ENCODE measurements around the gene MLYCD.

The MLYCD gene

DNA sequence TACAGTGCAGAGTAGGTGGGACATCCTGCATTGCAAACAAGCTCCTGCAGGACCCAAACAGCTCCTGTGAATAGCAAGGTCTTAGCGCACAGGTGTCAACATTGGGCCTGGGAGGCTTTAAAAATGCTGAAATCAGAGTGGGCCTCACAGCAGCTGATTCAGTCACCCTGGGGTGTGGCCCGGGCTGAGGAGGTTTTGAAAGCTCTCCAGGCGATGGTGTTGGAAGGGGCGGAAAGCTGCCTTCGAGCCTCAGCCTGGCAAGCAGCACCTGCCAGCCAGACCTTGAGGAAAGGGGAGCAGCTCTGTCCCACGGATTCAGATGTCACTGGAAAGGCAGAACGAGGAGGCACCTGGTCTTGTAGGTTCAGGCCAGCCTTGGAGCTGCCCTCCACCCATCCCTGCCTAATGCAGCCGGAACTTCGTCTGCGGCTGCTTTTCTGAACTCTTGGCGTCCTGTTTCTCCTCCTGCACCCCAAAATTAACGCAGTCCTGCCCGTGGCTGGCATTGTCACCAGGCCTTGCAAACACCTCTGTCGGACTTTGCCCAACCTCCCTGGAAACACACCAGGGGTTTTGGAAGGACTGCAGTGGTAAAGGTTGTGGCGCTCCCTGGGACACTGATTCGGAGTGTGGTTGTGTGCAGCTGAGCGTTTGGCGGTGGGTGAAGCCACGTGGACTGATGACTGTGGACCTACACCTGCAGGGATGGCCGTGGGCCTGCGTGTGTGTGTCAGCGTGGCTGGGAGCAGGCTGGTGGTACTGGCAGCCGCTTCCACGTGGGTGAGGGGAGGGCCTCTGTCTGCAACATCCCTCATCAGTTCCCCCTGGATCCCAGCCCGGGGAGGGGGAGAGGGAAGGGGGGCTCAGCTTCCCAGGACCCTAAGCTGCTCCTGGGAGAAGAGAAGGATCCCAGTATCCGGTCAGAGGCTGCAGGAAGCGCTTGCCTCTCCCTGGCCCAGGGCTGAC, 72.5 kb downstream of the MLYCD start:
- H3K27ac ChIP-seq (ENCODE audit: insufficient read depth in 1 of 2, low read depth in 1 of 2, low read length in 2 of 2, poor library complexity in 1 of 2, severe bottlenecking in 2 of 2): no peak overlapping the region
- peaks cover 3 to 92% (median 20%) of the 10 kb centered on the region in 5 experiments for H3K27me3 ChIP-seq (replicated peaks in 2 of 5; ENCODE audit: control insufficient read depth in 4 of 5, insufficient read depth in 5 of 5, low read length in 4 of 5)
- ChIA-PET CTCF (interaction anchor here (0.7 to 2.0 kb wide), 4 partner anchors 56 to 358 kb away, joined by 3 to 9 read pairs (median 4); no protein-coding TSS in a partner anchor), POLR2A (no interaction called here)
- no peak for DNase-seq
- 80% methylated on average over 23 of the region's 27 CpGs for WGBS (ENCODE audit: insufficient coverage)
- H3K4me3 ChIP-seq (ENCODE audit: control insufficient read depth in 1 of 7, extremely low read depth in 1 of 7, insufficient read depth in 4 of 7, low read depth in 2 of 7, low read length in 6 of 7): no peak overlapping the region
- no peaks in the 10 kb centered on the region for H3K36me3 ChIP-seq (ENCODE audit: control insufficient read depth in 4 of 4, insufficient read depth in 4 of 4, low read length in 3 of 4)
- H3K9me3 ChIP-seq (ENCODE audit: control extremely low read depth in 1 of 5, control insufficient read depth in 4 of 5, insufficient read depth in 2 of 5, low read depth in 1 of 5, low read length in 4 of 5): no peaks in the 10 kb centered on the region
- H3K4me1 ChIP-seq (ENCODE audit: control extremely low read depth in 1 of 4, control insufficient read depth in 4 of 4, insufficient read depth in 4 of 4, low read length in 3 of 4): peaks cover 0 to 4% (median 0%) of the 10 kb centered on the region in 4 experiments

DNA sequence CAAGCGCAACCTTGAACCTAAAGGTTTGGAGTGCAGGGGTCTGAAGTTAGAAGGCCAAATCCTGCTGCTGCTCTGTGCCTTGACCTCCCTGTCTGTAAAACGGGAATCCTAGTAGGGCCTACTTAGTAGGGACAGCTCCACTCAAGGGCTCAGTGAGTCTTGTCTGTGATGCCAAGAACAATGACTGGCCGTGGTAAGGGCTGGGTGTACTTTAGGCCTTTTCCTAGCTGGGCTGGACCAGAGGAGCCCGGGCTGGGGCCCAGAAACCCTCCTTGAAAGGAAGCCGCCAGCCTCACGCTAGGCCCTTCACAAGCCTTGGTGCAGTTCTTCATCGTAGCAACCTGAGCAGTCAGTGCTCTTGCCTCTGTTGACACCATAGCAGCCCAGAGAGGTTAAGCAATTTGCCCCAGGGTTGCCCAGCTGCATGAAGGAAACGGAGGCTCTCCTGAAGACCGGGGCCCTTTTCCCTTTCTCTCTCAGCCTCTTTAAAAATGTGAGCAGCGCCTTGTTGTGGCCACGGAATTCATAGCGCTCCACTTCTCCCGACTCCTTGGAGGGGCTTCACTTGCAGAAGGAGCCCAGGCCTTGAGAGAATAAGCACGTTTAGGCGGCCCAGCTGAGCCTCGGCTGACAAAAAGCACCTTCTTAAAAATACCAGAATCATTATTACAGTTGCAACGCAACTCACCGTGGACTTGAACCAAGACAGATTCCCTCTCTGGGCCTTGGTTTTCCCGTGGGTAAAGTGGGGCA, 73.5 kb downstream of the MLYCD start:
- CTCF ChIA-PET: no interaction called here
- WGBS (ENCODE audit: insufficient coverage): 92% methylated on average over 18 of the region's 19 CpGs
- POLR2A ChIA-PET: no interaction called here

DNA sequence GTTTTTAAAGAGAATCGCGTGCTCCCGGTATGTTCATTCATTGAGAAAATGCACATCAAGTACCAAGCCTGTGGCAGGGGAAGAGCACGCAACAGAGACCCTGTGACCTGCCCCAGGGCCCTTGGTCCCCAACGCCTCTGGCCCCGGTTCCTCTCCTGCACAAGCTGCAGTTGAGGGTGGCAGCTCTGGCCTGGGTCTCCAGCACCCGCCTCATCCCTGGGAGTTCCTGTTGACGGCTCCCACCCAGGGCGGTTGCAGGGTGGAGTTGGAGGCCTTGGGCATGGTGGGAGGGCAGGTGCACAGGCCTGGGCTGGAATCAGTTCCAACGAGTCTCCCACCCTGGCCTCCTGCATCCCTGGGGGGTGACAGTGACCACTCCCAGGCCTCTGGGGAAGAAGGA, 74.2 kb downstream of the MLYCD start:
- 99% methylated on average over 6 of the region's 10 CpGs for WGBS (ENCODE audit: insufficient coverage)
- Histone ChIP-seq H3K36me3 (ENCODE audit: control insufficient read depth in 4 of 4, insufficient read depth in 4 of 4, low read length in 3 of 4) (no peaks in the 10 kb centered on the region), H3K4me3 (ENCODE audit: control insufficient read depth in 1 of 7, extremely low read depth in 1 of 7, insufficient read depth in 4 of 7, low read depth in 2 of 7, low read length in 6 of 7) (no peak overlapping the region), H3K9me3 (ENCODE audit: control extremely low read depth in 1 of 5, control insufficient read depth in 4 of 5, insufficient read depth in 2 of 5, low read depth in 1 of 5, low read length in 4 of 5) (peaks cover 0 to 8% (median 6%) of the 10 kb centered on the region in 5 experiments), H3K27ac (ENCODE audit: insufficient read depth in 1 of 2, low read depth in 1 of 2, low read length in 2 of 2, poor library complexity in 1 of 2, severe bottlenecking in 2 of 2) (no peak overlapping the region), H3K4me1 (ENCODE audit: control extremely low read depth in 1 of 4, control insufficient read depth in 4 of 4, insufficient read depth in 4 of 4, low read length in 3 of 4) (peaks cover 0 to 4% (median 0%) of the 10 kb centered on the region in 4 experiments), H3K27me3 (replicated peaks in 2 of 5; ENCODE audit: control insufficient read depth in 4 of 5, insufficient read depth in 5 of 5, low read length in 4 of 5) (peaks cover 3 to 94% (median 22%) of the 10 kb centered on the region in 5 experiments)
- POLR2A ChIA-PET: no interaction called here
- no peak for DNase-seq
- CTCF ChIA-PET: no interaction called here

More for the DNA sequence above, 73.5 kb downstream of the MLYCD start:
- Histone ChIP-seq H3K27me3 (replicated peaks in 2 of 5; ENCODE audit: control insufficient read depth in 4 of 5, insufficient read depth in 5 of 5, low read length in 4 of 5) (peaks cover 3 to 94% (median 20%) of the 10 kb centered on the region in 5 experiments), H3K36me3 (ENCODE audit: control insufficient read depth in 4 of 4, insufficient read depth in 4 of 4, low read length in 3 of 4) (no peaks in the 10 kb centered on the region), H3K9me3 (ENCODE audit: control extremely low read depth in 1 of 5, control insufficient read depth in 4 of 5, insufficient read depth in 2 of 5, low read depth in 1 of 5, low read length in 4 of 5) (peaks cover 0 to 2% (median 0%) of the 10 kb centered on the region in 5 experiments), H3K27ac (ENCODE audit: insufficient read depth in 1 of 2, low read depth in 1 of 2, low read length in 2 of 2, poor library complexity in 1 of 2, severe bottlenecking in 2 of 2) (no peak overlapping the region), H3K4me3 (ENCODE audit: control insufficient read depth in 1 of 7, extremely low read depth in 1 of 7, insufficient read depth in 4 of 7, low read depth in 2 of 7, low read length in 6 of 7) (no peak overlapping the region), H3K4me1 (ENCODE audit: control extremely low read depth in 1 of 4, control insufficient read depth in 4 of 4, insufficient read depth in 4 of 4, low read length in 3 of 4) (peaks cover 0 to 4% (median 0%) of the 10 kb centered on the region in 4 experiments)
- no peak for DNase-seq

DNA sequence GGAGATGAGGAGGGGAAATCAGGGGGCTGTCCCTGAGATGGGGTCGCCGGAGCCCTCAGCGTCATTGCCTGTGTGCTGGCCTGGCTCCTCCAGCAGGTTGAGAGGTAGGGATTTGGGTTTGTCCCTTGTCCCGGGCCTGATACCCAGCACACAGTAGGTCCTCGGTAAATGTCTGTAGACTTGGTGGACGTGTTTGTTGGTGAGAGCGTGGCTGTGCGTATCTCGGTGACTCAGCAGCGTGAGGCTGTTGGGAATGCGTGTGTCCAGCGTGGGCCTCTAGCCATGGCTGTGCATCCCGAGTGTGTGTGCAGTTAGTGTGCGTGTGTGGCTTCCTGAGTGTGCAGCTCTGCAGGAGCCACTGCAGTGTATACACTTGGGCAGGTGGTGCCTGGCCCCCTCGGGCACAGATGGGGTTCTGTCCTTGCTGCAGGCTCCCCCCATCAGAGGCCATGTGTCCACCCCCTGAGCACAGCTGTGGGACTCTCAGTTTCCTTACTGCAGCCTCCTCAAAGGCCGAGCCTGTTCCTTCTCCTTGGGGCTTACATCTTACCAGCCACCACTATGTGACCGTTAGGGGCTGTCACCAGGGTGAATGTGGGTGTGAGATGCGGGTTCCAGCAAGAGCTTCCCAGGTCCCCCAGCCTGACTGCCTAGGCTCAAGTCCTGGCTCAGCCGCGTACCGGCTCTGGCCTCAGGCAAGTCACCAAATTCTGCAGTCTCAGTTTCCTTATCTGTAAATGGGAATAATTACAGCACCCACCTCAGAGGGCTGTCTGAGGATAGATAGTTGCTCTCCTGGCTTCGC, 74.9 kb downstream of the MLYCD start:
- 85% methylated on average over 20 of the region's 22 CpGs for WGBS (ENCODE audit: insufficient coverage)
- peaks cover 3 to 97% (median 26%) of the 10 kb centered on the region in 5 experiments for H3K27me3 ChIP-seq (replicated peaks in 2 of 5; ENCODE audit: control insufficient read depth in 4 of 5, insufficient read depth in 5 of 5, low read length in 4 of 5)
- H3K4me3 ChIP-seq (ENCODE audit: control insufficient read depth in 1 of 7, extremely low read depth in 1 of 7, insufficient read depth in 4 of 7, low read depth in 2 of 7, low read length in 6 of 7): no peak overlapping the region
- H3K9me3 ChIP-seq (ENCODE audit: control extremely low read depth in 1 of 5, control insufficient read depth in 4 of 5, insufficient read depth in 2 of 5, low read depth in 1 of 5, low read length in 4 of 5): peaks cover 0 to 15% (median 13%) of the 10 kb centered on the region in 5 experiments
- ChIA-PET POLR2A (no interaction called here), CTCF (no interaction called here)
- DNase-seq: no peak
- H3K36me3 ChIP-seq (ENCODE audit: control insufficient read depth in 4 of 4, insufficient read depth in 4 of 4, low read length in 3 of 4): no peaks in the 10 kb centered on the region
- H3K27ac ChIP-seq (ENCODE audit: insufficient read depth in 1 of 2, low read depth in 1 of 2, low read length in 2 of 2, poor library complexity in 1 of 2, severe bottlenecking in 2 of 2): no peak overlapping the region
- peaks cover 0 to 2% (median 0%) of the 10 kb centered on the region in 4 experiments for H3K4me1 ChIP-seq (ENCODE audit: control extremely low read depth in 1 of 4, control insufficient read depth in 4 of 4, insufficient read depth in 4 of 4, low read length in 3 of 4)

DNA sequence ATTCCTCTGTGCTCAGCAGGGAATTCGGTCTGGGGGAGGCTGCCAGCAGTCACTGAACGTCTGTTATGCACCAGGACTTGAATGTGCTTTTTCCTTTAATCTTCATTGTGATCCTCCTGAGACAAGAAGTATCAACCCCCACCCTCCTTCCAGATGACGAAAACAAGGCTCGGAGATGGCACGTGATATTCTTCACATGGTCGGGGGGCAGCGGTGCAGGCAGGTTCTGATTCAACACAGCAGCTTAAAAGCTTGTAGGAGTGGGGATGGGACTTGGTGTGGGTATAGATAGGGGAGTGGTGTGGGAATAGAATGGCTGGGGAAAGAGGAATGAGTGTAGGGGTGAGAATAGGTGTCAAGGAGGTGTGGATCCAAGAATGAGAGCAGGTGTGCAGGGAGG, 75.6 kb downstream of the MLYCD start:
- CTCF ChIA-PET: no interaction called here
- Histone ChIP-seq H3K4me1 (ENCODE audit: control extremely low read depth in 1 of 4, control insufficient read depth in 4 of 4, insufficient read depth in 4 of 4, low read length in 3 of 4) (no peaks in the 10 kb centered on the region), H3K36me3 (ENCODE audit: control insufficient read depth in 4 of 4, insufficient read depth in 4 of 4, low read length in 3 of 4) (no peaks in the 10 kb centered on the region), H3K27ac (ENCODE audit: insufficient read depth in 1 of 2, low read depth in 1 of 2, low read length in 2 of 2, poor library complexity in 1 of 2, severe bottlenecking in 2 of 2) (no peak overlapping the region), H3K4me3 (ENCODE audit: control insufficient read depth in 1 of 7, extremely low read depth in 1 of 7, insufficient read depth in 4 of 7, low read depth in 2 of 7, low read length in 6 of 7) (no peak overlapping the region), H3K27me3 (replicated peaks in 2 of 5; ENCODE audit: control insufficient read depth in 4 of 5, insufficient read depth in 5 of 5, low read length in 4 of 5) (peaks cover 3 to 98% (median 26%) of the 10 kb centered on the region in 5 experiments), H3K9me3 (ENCODE audit: control extremely low read depth in 1 of 5, control insufficient read depth in 4 of 5, insufficient read depth in 2 of 5, low read depth in 1 of 5, low read length in 4 of 5) (peaks cover 0 to 21% (median 20%) of the 10 kb centered on the region in 5 experiments)
- WGBS (ENCODE audit: insufficient coverage): 79% methylated on average over 7 of the region's 7 CpGs
- no peak for DNase-seq
- POLR2A ChIA-PET: no interaction called here

DNA sequence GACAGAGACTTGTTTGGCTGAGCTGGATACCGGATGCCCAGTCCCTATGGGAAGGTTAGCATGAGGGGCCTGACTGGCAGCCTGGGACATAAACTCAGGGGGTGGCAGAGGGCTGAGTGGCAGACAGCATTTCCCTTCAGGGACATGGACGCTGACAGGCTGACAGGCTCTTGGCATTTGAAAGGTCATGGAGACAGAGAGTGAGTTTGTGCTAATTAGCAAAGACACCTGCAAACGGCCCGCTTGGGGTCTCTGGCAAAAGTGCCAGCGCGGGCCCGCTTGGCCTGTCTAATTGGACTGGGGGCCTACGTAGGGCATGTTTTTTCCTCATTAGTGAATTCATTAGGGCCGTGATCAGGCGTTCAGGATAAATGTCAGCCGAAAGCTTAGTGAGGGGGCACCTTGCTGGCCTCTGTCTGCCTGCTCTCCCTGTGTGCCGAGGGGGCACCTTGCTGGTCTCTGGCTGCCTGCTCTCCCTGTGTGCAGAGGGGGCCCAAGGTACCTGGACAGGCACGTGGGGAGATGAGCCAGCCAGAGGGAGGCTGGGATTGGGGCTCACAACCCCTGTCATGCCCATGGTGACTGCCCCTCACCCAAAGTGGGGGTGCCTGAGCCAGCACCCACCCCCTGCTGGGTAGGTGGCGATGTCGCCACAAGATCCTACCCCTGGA, 76.8 kb downstream of the MLYCD start:
- Histone ChIP-seq H3K36me3 (ENCODE audit: control insufficient read depth in 4 of 4, insufficient read depth in 4 of 4, low read length in 3 of 4) (no peaks in the 10 kb centered on the region), H3K27ac (ENCODE audit: insufficient read depth in 1 of 2, low read depth in 1 of 2, low read length in 2 of 2, poor library complexity in 1 of 2, severe bottlenecking in 2 of 2) (no peak overlapping the region), H3K9me3 (ENCODE audit: control extremely low read depth in 1 of 5, control insufficient read depth in 4 of 5, insufficient read depth in 2 of 5, low read depth in 1 of 5, low read length in 4 of 5) (peaks cover 0 to 28% (median 24%) of the 10 kb centered on the region in 5 experiments), H3K4me1 (ENCODE audit: control extremely low read depth in 1 of 4, control insufficient read depth in 4 of 4, insufficient read depth in 4 of 4, low read length in 3 of 4) (no peaks in the 10 kb centered on the region), H3K4me3 (ENCODE audit: control insufficient read depth in 1 of 7, extremely low read depth in 1 of 7, insufficient read depth in 4 of 7, low read depth in 2 of 7, low read length in 6 of 7) (no peak overlapping the region), H3K27me3 (replicated peaks in 2 of 5; ENCODE audit: control insufficient read depth in 4 of 5, insufficient read depth in 5 of 5, low read length in 4 of 5) (peaks cover 3 to 92% (median 23%) of the 10 kb centered on the region in 5 experiments)
- no peak for DNase-seq
- ChIA-PET POLR2A (no interaction called here), CTCF (no interaction called here)
- WGBS (ENCODE audit: insufficient coverage): 83% methylated on average over 14 of the region's 15 CpGs
